ENCODE measurements around the gene WASF1. TPM values are rescaled to one million over a fixed set of nuclear protein-coding genes. Genes with fewer than 3 reads are reported as not detected.

WASF1 gene
- 1 to 10 TPM; 5.5 to 6.3 TPM for total RNA-seq
- polyA plus RNA-seq (ENCODE audit: insufficient read length in 6 of 6): 10 to 100 TPM; 18.4 to 27.3 (median 23.2) TPM
- long read RNA-seq, donor 1, partial matches to known transcripts: 0 of 2 reads
- long read RNA-seq, donor 1, other reads (novel, unspliced or antisense): 0 of 2 reads
- long read RNA-seq, donor 2: 0 reads
- long read RNA-seq, donor 3: 0 reads
- long read RNA-seq, donor 4: 0 reads
- long read RNA-seq, donor 5, partial matches to known transcripts: 0 of 1 reads
- long read RNA-seq, donor 5, other reads (novel, unspliced or antisense): 0 of 1 reads
- long read RNA-seq, donor 6: 0 reads
- long read RNA-seq, donor 7: 0 reads
- long read RNA-seq, donor 8, partial matches to known transcripts: 0 of 1 reads
- long read RNA-seq, donor 8, other reads (novel, unspliced or antisense): 0 of 1 reads
- long read RNA-seq, donor 9: 0 reads
- long read RNA-seq, donor 10: 0 reads
- long read RNA-seq, donor 11, transcript WASF1-205 (9 exons, 2,675 nt): major isoform, 31 of 107 reads
- long read RNA-seq, donor 11, partial matches to known transcripts: 74 of 107 reads
- long read RNA-seq, donor 11, other reads (novel, unspliced or antisense): 0 of 107 reads
- long read RNA-seq, donor 12: 0 reads

DNA sequence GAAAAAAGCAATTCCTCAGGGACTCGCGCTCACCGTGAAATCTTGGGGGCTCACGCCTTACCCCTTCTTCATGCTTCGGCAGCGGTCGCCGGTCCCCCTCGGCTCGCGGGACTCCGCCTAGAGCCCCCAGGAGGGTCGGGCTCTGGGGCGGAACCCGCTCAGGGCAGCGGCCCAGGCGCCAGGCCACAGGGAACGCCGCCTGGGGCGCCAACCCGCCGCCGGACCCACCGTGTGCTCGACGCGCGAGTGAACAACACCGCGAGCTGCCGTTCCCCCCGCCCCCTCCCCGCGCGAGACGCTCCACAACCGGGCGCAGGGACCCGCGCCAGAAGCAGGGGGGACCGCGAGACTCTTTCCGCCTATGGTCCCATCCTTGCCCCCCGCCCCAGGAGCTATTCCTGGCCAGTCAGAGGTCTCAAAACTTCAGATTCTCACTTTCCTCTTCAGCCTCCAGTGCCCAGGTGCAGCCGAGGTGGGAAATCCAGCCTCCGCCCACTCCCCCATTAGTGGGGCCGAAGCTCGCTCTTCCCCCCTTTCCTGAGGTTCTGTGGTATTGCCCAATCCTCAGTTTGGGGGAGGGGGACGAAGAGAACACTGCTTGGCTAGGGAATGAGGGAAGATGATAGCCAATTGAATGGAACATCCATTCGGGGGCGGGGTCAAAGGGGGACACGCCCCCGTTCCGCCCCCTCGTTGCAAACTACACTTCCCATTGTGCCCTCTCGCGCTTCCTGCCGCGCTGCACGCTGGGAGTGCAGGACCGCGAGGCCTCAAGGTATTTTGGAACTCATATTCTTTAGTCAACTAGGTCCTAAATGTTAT, at the start of gene WASF1:
Gene WASF1, minus strand, starts transcription at position 265 of the 822 bp plus-strand sequence. CDS start 52,069 bp downstream, outside the sequence.
- no peaks in the 10 kb centered on the region for H3K9me3 ChIP-seq
- peak; percentile 95 to 98 (median 97) for DNase-seq
- ATAC-seq: peak; percentile 98

DNA sequence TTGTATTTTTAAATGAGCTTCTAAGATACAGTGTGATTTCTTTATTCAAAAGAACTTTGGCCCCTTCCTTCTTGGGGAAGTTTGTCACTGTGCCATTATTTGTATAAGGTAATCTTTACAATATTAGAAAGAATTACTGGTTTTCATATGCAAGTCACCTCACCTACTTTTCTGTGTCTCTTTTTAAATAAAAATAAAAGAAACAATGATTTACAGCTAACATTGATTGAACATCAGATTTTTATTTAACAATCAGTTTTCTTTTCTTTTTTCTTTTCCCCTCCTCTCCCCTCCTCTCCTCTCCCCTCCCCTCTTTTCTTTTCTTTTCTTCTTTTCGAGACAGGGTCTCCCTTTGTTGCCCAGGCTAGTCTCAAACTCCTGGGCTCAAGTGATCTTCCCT, 46.8 kb upstream of the WASF1 start:
- Histone ChIP-seq H3K9me3 (no peaks in the 10 kb centered on the region), H3K4me3 (no peak overlapping the region), H3K4me1 (no peaks in the 10 kb centered on the region), H3K27ac (no peak overlapping the region), H3K36me3 (peaks cover 0 to 88% of the 10 kb centered on the region in 2 donors), H3K27me3 (no peaks in the 10 kb centered on the region)
- intact Hi-C loops (cut with DNase I): no loop called here
- ATAC-seq (no peak), DNase-seq (no peak)
- TF ChIP-seq, protein P1, sequence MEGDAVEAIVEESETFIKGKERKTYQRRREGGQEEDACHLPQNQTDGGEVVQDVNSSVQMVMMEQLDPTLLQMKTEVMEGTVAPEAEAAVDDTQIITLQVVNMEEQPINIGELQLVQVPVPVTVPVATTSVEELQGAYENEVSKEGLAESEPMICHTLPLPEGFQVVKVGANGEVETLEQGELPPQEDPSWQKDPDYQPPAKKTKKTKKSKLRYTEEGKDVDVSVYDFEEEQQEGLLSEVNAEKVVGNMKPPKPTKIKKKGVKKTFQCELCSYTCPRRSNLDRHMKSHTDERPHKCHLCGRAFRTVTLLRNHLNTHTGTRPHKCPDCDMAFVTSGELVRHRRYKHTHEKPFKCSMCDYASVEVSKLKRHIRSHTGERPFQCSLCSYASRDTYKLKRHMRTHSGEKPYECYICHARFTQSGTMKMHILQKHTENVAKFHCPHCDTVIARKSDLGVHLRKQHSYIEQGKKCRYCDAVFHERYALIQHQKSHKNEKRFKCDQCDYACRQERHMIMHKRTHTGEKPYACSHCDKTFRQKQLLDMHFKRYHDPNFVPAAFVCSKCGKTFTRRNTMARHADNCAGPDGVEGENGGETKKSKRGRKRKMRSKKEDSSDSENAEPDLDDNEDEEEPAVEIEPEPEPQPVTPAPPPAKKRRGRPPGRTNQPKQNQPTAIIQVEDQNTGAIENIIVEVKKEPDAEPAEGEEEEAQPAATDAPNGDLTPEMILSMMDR (IDR thresholded peaks at IDR 0.05): no peak

More for the DNA sequence above, at the start of gene WASF1:
- intact Hi-C loops (cut with DNase I): no loop called here
- H3K27ac ChIP-seq: peak within 1 kb of the TSS; percentile 80 to 87
- H3K4me1 ChIP-seq: peaks cover 22 to 41% of the 10 kb centered on the region in 2 donors
- H3K4me3 ChIP-seq: peak within 1 kb of the TSS; percentile 75 to 89
- H3K36me3 ChIP-seq: no peaks in the 10 kb centered on the region
- TF ChIP-seq, protein P1 (IDR thresholded peaks at IDR 0.05): no peak
- peaks cover 14 to 42% of the 10 kb centered on the region in 2 donors for H3K27me3 ChIP-seq

DNA sequence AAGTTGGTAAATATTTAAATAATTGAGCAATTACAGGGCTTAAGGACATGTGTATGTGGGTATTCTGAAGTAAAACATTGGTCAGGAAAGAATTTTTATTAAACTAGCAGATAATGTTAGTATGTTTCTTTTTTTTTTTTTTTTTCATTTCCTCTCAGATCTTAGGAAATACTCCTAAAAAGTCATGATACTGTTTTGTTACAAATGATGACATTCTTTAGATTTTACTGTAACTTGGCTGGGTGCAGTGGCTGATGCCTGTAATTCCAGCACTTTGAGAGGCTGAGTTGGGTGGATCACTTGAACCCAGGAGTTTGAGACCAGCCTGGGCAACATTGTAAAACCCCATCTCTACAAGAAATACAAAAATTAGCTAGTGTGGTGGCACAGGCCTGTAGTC, 42.3 kb upstream of the WASF1 start:
- no peak overlapping the region for H3K4me3 ChIP-seq
- no peaks in the 10 kb centered on the region for H3K27me3 ChIP-seq
- H3K9me3 ChIP-seq: no peaks in the 10 kb centered on the region
- TF ChIP-seq, protein P1 (IDR thresholded peaks at IDR 0.05): no peak
- intact Hi-C loops (cut with DNase I): no loop called here
- peaks cover 0 to 95% of the 10 kb centered on the region in 2 donors for H3K36me3 ChIP-seq
- DNase-seq (no peak), ATAC-seq (no peak)
- no peak overlapping the region for H3K27ac ChIP-seq
- no peaks in the 10 kb centered on the region for H3K4me1 ChIP-seq

DNA sequence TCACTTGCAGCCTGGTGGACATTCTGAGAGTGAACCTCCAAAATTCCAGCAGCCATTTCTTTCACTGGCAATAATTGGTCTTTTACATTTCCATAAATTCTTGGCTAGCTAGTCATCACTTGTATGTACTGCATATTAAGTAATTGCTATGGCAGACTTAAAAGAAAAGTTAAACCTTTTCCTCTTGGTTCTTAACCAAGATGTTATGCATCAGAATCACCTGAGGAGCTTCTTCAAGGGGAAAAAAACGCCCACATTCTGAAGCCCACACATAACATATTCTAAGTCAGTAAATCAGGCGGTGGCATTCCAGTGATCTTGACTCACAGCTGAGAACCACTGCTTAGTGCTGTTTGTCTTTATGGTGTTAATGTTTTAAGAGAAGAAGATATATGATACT, 37.8 kb upstream of the WASF1 start:
- Histone ChIP-seq H3K9me3 (no peaks in the 10 kb centered on the region), H3K36me3 (peaks cover 0 to 97% of the 10 kb centered on the region in 2 donors), H3K4me3 (no peak overlapping the region), H3K27ac (no peak overlapping the region), H3K4me1 (no peaks in the 10 kb centered on the region), H3K27me3 (no peaks in the 10 kb centered on the region)
- no peak for ATAC-seq
- TF ChIP-seq, protein P1 (IDR thresholded peaks at IDR 0.05): no peak
- intact Hi-C loops (cut with DNase I): no loop called here
- no peak for DNase-seq

All from left lung (tissue), 14 donors.